HepG2 (cell line): ENCODE measurements around the gene TYRP1. TPM values are rescaled to one million over a fixed set of nuclear protein-coding genes. Genes with fewer than 3 reads are reported as not detected.

Experiments used
- ATAC-seq: fragments of 200-7000 bp; cut with Tn5 transposase; 3 replicates; pipeline ENCODE4 v1.9.1; 2020; ENCODE audit warnings: mild to moderate bottlenecking, moderate library complexity
- BruUV-seq: library from RNA; stranded (reverse); fragments of 400-500 nt; replicated peaks from 2 replicates; lab custom pipeline; 2021; lab: Mats Ljungman, UMichigan
- CTCF ChIA-PET: fragments of 300-600 bp; formaldehyde crosslinking; extraction: SDS; loops from one replicate; lab custom pipeline; 2021; ENCODE audit warnings: low total read pairs, inconsistent platforms, low intra/inter-chr PET ratio; lab: Yijun Ruan, JAX
- POLR2A ChIA-PET: fragments of 350-600 bp; sonication (Branson Sonifier 250); formaldehyde crosslinking; loops from one replicate; lab custom pipeline; 2020; ENCODE audit warnings: antibody characterized with exemption, inconsistent platforms; lab: Yijun Ruan, JAX
- DNase-seq: peaks from one replicate; pipeline ENCODE4 v3.0.0-alpha.2; 2015; ENCODE audit warnings: low spot score
- FAIRE-seq: peaks from 3 replicates; lab custom pipeline; 2011; peaks lifted over from hg19 to GRCh38; lab: Jason Lieb, UNC
- H2AFZ ChIP-seq: one replicate; pipeline ENCODE4 v1.6.1; 2011; ENCODE audit warnings: low read length, inconsistent platforms
- H3K27ac ChIP-seq: fragments of 300-600 bp; 3 replicates; pipeline ENCODE4 v1.8.0; 2011; ENCODE audit warnings: mixed run types, mild to moderate bottlenecking, mixed read lengths, low read length, inconsistent platforms; ENCODE audit not compliant: insufficient read depth; ENCODE audit errors: extremely low read length
- H3K27me3 ChIP-seq, 2 experiments: fragments of 200-600 bp in 1 of 2; 2 replicates in 1 of 2; 3 replicates in 1 of 2; pipeline versions ENCODE4 v1.6.0 to v1.8.0; 2011; ENCODE audit warnings: low read length in 2 of 2, mild to moderate bottlenecking in 2 of 2, moderate library complexity in 2 of 2, inconsistent platforms in 1 of 2; ENCODE audit not compliant: insufficient read depth in 2 of 2, control insufficient read depth in 1 of 2
- H3K36me3 ChIP-seq, 2 experiments: fragments of 200-600 bp in 1 of 2; replicated peaks in 1 of 2; 2 replicates in 1 of 2; 3 replicates in 1 of 2; pipeline versions ENCODE4 v1.5.1 to v1.8.0; 2011; ENCODE audit warnings: low read length in 2 of 2, inconsistent platforms in 1 of 2; ENCODE audit not compliant: insufficient read depth in 2 of 2, control insufficient read depth in 1 of 2
- H3K4me1 ChIP-seq: 2 replicates; pipeline ENCODE4 v1.5.1; 2012; ENCODE audit warnings: low read length, inconsistent platforms; ENCODE audit not compliant: insufficient read depth
- H3K4me2 ChIP-seq: 2 replicates; pipeline ENCODE4 v1.6.0; 2011; ENCODE audit warnings: low read depth, low read length, inconsistent platforms
- H3K4me3 ChIP-seq, 3 experiments: fragments of 200-600 bp in 1 of 3; sonication (generic), shearing (Covaris generic) in 1 of 3; replicated peaks in 1 of 3; 2 replicates each; pipeline ENCODE4 v1.5.1; 2011 to 2016; ENCODE audit warnings: low read length in 3 of 3, inconsistent platforms in 2 of 3, low read depth in 2 of 3, mild to moderate bottlenecking in 2 of 3, control low read depth in 1 of 3, mixed read lengths in 1 of 3; ENCODE audit not compliant: insufficient read depth in 1 of 3
- H3K79me2 ChIP-seq: one replicate; pipeline ENCODE4 v1.6.1; 2011; ENCODE audit warnings: low read length, inconsistent platforms; ENCODE audit not compliant: insufficient read depth
- H3K9ac ChIP-seq: 2 replicates; pipeline ENCODE4 v1.6.0; 2011; ENCODE audit warnings: mild to moderate bottlenecking, low read depth, low read length, inconsistent platforms; ENCODE audit not compliant: insufficient read depth
- H3K9me3 ChIP-seq: 2 replicates; pipeline ENCODE4 v1.5.1; 2012; ENCODE audit warnings: mild to moderate bottlenecking, low read length
- H4K20me1 ChIP-seq: 2 replicates; pipeline ENCODE4 v1.6.0; 2011; ENCODE audit warnings: inconsistent platforms, mild to moderate bottlenecking, low read length, moderate library complexity; ENCODE audit not compliant: insufficient read depth
- DPF2 ChIP-seq: sonication (generic); formaldehyde crosslinking; IDR thresholded peaks from 2 replicates; pipeline ENCODE4 v1.4.0; 2020; ENCODE audit warnings: mild to moderate bottlenecking, low read depth, missing genetic modification reagents, borderline replicate concordance
- GPN1 ChIP-seq: sonication (generic); formaldehyde crosslinking; IDR thresholded peaks from 2 replicates; pipeline ENCODE4 v1.5.1; 2020; ENCODE audit warnings: missing genetic modification reagents, borderline replicate concordance
- HOXA5 ChIP-seq: sonication (generic); formaldehyde crosslinking; IDR thresholded peaks from 2 replicates; pipeline ENCODE4 v1.4.0; 2020; ENCODE audit warnings: missing genetic modification reagents
- KDM3A ChIP-seq: IDR thresholded peaks from 2 replicates; pipeline ENCODE4 v1.6.1; 2018; ENCODE audit warnings: low read depth, missing compliant biosample characterization
- KDM5A ChIP-seq: fragments of 200-600 bp; sonication (generic); IDR thresholded peaks from 2 replicates; pipeline ENCODE4 v1.7.0; 2018; ENCODE audit warnings: antibody characterized with exemption, mild to moderate bottlenecking, low read length, borderline replicate concordance
- MIER3 ChIP-seq: IDR thresholded peaks from 2 replicates; pipeline ENCODE4 v1.6.1; 2016; ENCODE audit warnings: missing compliant biosample characterization, borderline replicate concordance
- NR1H2 ChIP-seq: sonication (generic); formaldehyde crosslinking; IDR thresholded peaks from 2 replicates; pipeline ENCODE4 v1.8.1; 2022; ENCODE audit warnings: low read depth, missing genetic modification reagents, borderline replicate concordance
- TAF15 ChIP-seq: fragments of 200-400 bp; formaldehyde crosslinking; IDR thresholded peaks from one replicate; pipeline ENCODE4 v1.6.1; 2018; ENCODE audit warnings: mild to moderate bottlenecking, low read depth, low read length; ENCODE audit not compliant: poor library complexity, severe bottlenecking
- ZC3H13 ChIP-seq: sonication (generic); formaldehyde crosslinking; IDR thresholded peaks from 2 replicates; pipeline ENCODE4 v1.8.1; 2023; ENCODE audit warnings: mild to moderate bottlenecking, missing genetic modification reagents, moderate library complexity
- ZNF18 ChIP-seq: sonication (generic); formaldehyde crosslinking; IDR thresholded peaks from 2 replicates; pipeline ENCODE4 v1.8.0; 2022; ENCODE audit warnings: mild to moderate bottlenecking, missing genetic modification reagents; ENCODE audit not compliant: insufficient replicate concordance
- ZNF747 ChIP-seq: sonication (generic); formaldehyde crosslinking; IDR thresholded peaks from 2 replicates; pipeline ENCODE4 v1.8.1; 2023; ENCODE audit warnings: missing genetic modification reagents, mild to moderate bottlenecking, borderline replicate concordance
- WGBS: methylation state at CpG from one replicate; pipeline ENCODE4 v1.1.6; 2017; ENCODE audit warnings: low lambda C conversion rate; 5-methylcytosine and 5-hydroxymethylcytosine counted together
- in situ Hi-C: cut with HindIII; loops from 2 replicates; pipeline ENCODE4 v1.10.0; 2017; ENCODE audit warnings: low pct_unique_long_range_greater_than_20kb; ENCODE audit not compliant: extremely low pct_ligation_motif_present
- intact Hi-C: fragments of 100-400 bp; cut with micrococcal nuclease; formaldehyde crosslinking; loops from one replicate; pipeline ENCODE4 v1.10.0; 2022; ENCODE audit not compliant: unreplicated experiment
- polyA plus RNA-seq, 8 experiments: library from polyadenylated mRNA; depleted of rRNA in 3 of 8; stranded (reverse) in 7 of 8; unstranded in 1 of 8; fragments of >200 nt; fragmentation: Illumina TruSeq in 4 of 8; extraction: Trizol in 4 of 8; gene quantifications; 2 replicates each; pipeline versions ENCODE4 v1.2.1 to v1.2.3, GENCODE V29; 2011 to 2016; ENCODE audit warnings: low read depth in 4 of 8, missing spikeins in 1 of 8, mixed read lengths in 1 of 8; ENCODE audit not compliant: insufficient read depth in 1 of 8
- total RNA-seq, 5 experiments: library from RNA; depleted of rRNA; stranded (reverse); fragments of >200 nt; fragmentation: Illumina TruSeq; extraction: Trizol; gene quantifications; 2 replicates each; pipeline ENCODE4 v1.2.3, GENCODE V29; 2016; ENCODE audit warnings: low read depth in 1 of 5
- TF ChIP-seq, protein P1 (sequence below): sonication (generic); formaldehyde crosslinking; IDR thresholded peaks from 2 replicates; pipeline ENCODE4 v1.4.0; 2020; ENCODE audit warnings: missing genetic modification reagents, borderline replicate concordance
- TF ChIP-seq, protein P2 (sequence below): sonication (generic); formaldehyde crosslinking; IDR thresholded peaks from 2 replicates; pipeline ENCODE4 v1.5.0; 2020; ENCODE audit warnings: missing genetic modification reagents
- TF ChIP-seq, protein P3 (sequence below): IDR thresholded peaks from 2 replicates; pipeline ENCODE4 v1.6.1; 2016; ENCODE audit warnings: control low read depth

The TYRP1 gene
- total and polyA plus RNA-seq, 2 of the 13 experiments (the other 11 are each of a cell fraction or from before 2014, with no cell fraction given) = 0.04 TPM; not detected in 1

GRCh38 chr9:12698986-12699385 lies 5.8 kb downstream of the TYRP1 start:
- FAIRE-seq (no peak), DNase-seq (no peak), ATAC-seq (no peak; the same call in 2 of the 3 replicates)
- no TSS peak for BruUV-seq
- ChIA-PET CTCF (no interaction called here), POLR2A (no interaction called here)
- in situ Hi-C loops = no loop called here
- Histone ChIP-seq H3K27ac (no peak overlapping the region), H3K4me2 (no peak overlapping the region), H3K4me1 (no peaks in the 10 kb centered on the region), H3K9me3 (no peaks in the 10 kb centered on the region), H4K20me1 (no peaks in the 10 kb centered on the region), H3K4me3 (no peak overlapping the region), H3K36me3 (no peaks in the 10 kb centered on the region), H3K9ac (no peak overlapping the region), H3K79me2 (no peaks in the 10 kb centered on the region), H3K27me3 (no peaks in the 10 kb centered on the region), H2AFZ (no peak overlapping the region)
- TF ChIP-seq ZNF747 (CRISPR knock-in tag) (no peak), DPF2 (no peak), GPN1 (CRISPR knock-in tag) (no peak)
- TF ChIP-seq, protein P1, sequence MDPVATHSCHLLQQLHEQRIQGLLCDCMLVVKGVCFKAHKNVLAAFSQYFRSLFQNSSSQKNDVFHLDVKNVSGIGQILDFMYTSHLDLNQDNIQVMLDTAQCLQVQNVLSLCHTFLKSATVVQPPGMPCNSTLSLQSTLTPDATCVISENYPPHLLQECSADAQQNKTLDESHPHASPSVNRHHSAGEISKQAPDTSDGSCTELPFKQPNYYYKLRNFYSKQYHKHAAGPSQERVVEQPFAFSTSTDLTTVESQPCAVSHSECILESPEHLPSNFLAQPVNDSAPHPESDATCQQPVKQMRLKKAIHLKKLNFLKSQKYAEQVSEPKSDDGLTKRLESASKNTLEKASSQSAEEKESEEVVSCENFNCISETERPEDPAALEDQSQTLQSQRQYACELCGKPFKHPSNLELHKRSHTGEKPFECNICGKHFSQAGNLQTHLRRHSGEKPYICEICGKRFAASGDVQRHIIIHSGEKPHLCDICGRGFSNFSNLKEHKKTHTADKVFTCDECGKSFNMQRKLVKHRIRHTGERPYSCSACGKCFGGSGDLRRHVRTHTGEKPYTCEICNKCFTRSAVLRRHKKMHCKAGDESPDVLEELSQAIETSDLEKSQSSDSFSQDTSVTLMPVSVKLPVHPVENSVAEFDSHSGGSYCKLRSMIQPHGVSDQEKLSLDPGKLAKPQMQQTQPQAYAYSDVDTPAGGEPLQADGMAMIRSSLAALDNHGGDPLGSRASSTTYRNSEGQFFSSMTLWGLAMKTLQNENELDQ (CRISPR knock-in tag) = no peak
- 12% methylated on average over 1 of the region's 1 CpG for WGBS
- intact Hi-C loops = no loop called here

DNA sequence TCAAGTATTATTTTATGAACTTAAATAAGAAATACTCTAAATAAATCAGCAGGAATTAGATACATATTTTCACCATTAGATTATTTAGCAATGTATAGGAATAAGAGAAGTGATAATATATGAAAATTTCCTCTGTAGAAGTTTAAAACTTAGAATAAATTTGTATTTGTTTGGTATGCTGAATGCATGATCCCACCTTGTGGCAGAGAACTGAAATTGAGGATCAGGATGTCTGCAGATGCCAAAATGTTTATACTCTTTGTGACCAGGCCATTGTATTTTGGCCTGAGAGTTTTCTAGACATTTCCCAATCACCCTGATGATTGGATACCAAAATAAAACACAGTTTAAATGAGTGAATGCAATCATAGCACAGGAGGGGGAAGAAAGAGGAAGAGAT lies 6.3 kb downstream of the TYRP1 start:
- H3K4me2 ChIP-seq = no peak overlapping the region
- ATAC-seq (no peak), DNase-seq (no peak), FAIRE-seq (no peak)
- no peaks in the 10 kb centered on the region for H3K27me3 ChIP-seq
- no peaks in the 10 kb centered on the region for H3K36me3 ChIP-seq
- no peak overlapping the region for H3K4me3 ChIP-seq
- no TSS peak for BruUV-seq
- in situ Hi-C loops (no loop called here), intact Hi-C loops (no loop called here)
- H3K27ac ChIP-seq = no peak overlapping the region
- no peak overlapping the region for H2AFZ ChIP-seq
- POLR2A ChIA-PET = no interaction called here
- H3K79me2 ChIP-seq = no peaks in the 10 kb centered on the region
- H3K4me1 ChIP-seq = no peaks in the 10 kb centered on the region
- H4K20me1 ChIP-seq = no peaks in the 10 kb centered on the region
- CTCF ChIA-PET = no interaction called here
- H3K9ac ChIP-seq = no peak overlapping the region
- H3K9me3 ChIP-seq = no peaks in the 10 kb centered on the region
- TF ChIP-seq, protein P2, sequence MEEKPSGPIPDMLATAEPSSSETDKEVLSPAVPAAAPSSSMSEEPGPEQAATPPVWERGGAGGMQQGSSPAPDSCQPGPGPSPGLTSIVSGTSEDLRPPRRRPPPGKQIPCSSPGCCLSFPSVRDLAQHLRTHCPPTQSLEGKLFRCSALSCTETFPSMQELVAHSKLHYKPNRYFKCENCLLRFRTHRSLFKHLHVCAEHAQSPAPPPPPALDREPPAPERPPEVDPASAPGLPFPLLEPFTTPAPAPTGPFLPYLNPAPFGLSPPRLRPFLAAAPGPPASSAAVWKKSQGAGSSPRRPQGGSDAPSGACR = no peak
- TF ChIP-seq, protein P3, sequence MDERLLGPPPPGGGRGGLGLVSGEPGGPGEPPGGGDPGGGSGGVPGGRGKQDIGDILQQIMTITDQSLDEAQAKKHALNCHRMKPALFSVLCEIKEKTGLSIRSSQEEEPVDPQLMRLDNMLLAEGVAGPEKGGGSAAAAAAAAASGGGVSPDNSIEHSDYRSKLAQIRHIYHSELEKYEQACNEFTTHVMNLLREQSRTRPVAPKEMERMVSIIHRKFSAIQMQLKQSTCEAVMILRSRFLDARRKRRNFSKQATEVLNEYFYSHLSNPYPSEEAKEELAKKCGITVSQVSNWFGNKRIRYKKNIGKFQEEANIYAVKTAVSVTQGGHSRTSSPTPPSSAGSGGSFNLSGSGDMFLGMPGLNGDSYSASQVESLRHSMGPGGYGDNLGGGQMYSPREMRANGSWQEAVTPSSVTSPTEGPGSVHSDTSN = no peak
- TF ChIP-seq KDM3A (CRISPR knock-in tag) (no peak), HOXA5 (no peak), NR1H2 (no peak), KDM5A (no peak), ZC3H13 (CRISPR knock-in tag) (no peak), MIER3 (CRISPR knock-in tag) (no peak), ZNF18 (CRISPR knock-in tag) (no peak), TAF15 (no peak)
